HepG2 (cell line): ENCODE measurements around the gene KLF17. TPM values are rescaled to one million over a fixed set of nuclear protein-coding genes. Genes with fewer than 3 reads are reported as not detected.

ENCODE experiments used
- ATAC-seq: fragments of 200-7000 bp; cut with Tn5 transposase; 3 replicates; pipeline ENCODE4 v1.9.1; 2020; ENCODE audit warnings: mild to moderate bottlenecking, moderate library complexity
- BruUV-seq: library from RNA; stranded (reverse); fragments of 400-500 nt; replicated peaks from 2 replicates; lab custom pipeline; 2021; lab: Mats Ljungman, UMichigan
- CTCF ChIA-PET: fragments of 300-600 bp; formaldehyde crosslinking; extraction: SDS; loops from one replicate; lab custom pipeline; 2021; ENCODE audit warnings: low total read pairs, inconsistent platforms, low intra/inter-chr PET ratio; lab: Yijun Ruan, JAX
- POLR2A ChIA-PET: fragments of 350-600 bp; sonication (Branson Sonifier 250); formaldehyde crosslinking; loops from one replicate; lab custom pipeline; 2020; ENCODE audit warnings: antibody characterized with exemption, inconsistent platforms; lab: Yijun Ruan, JAX
- DNase-seq: peaks from one replicate; pipeline ENCODE4 v3.0.0-alpha.2; 2015; ENCODE audit warnings: low spot score
- FAIRE-seq: peaks from 3 replicates; lab custom pipeline; 2011; peaks lifted over from hg19 to GRCh38; lab: Jason Lieb, UNC
- H2AFZ ChIP-seq: one replicate; pipeline ENCODE4 v1.6.1; 2011; ENCODE audit warnings: low read length, inconsistent platforms
- H3K27ac ChIP-seq: fragments of 300-600 bp; 3 replicates; pipeline ENCODE4 v1.8.0; 2011; ENCODE audit warnings: mixed run types, mild to moderate bottlenecking, mixed read lengths, low read length, inconsistent platforms; ENCODE audit not compliant: insufficient read depth; ENCODE audit errors: extremely low read length
- H3K27me3 ChIP-seq, 2 experiments: fragments of 200-600 bp in 1 of 2; 2 replicates in 1 of 2; 3 replicates in 1 of 2; pipeline versions ENCODE4 v1.6.0 to v1.8.0; 2011; ENCODE audit warnings: low read length in 2 of 2, mild to moderate bottlenecking in 2 of 2, moderate library complexity in 2 of 2, inconsistent platforms in 1 of 2; ENCODE audit not compliant: insufficient read depth in 2 of 2, control insufficient read depth in 1 of 2
- H3K36me3 ChIP-seq, 2 experiments: fragments of 200-600 bp in 1 of 2; replicated peaks in 1 of 2; 2 replicates in 1 of 2; 3 replicates in 1 of 2; pipeline versions ENCODE4 v1.5.1 to v1.8.0; 2011; ENCODE audit warnings: low read length in 2 of 2, inconsistent platforms in 1 of 2; ENCODE audit not compliant: insufficient read depth in 2 of 2, control insufficient read depth in 1 of 2
- H3K4me1 ChIP-seq: 2 replicates; pipeline ENCODE4 v1.5.1; 2012; ENCODE audit warnings: low read length, inconsistent platforms; ENCODE audit not compliant: insufficient read depth
- H3K4me2 ChIP-seq: 2 replicates; pipeline ENCODE4 v1.6.0; 2011; ENCODE audit warnings: low read depth, low read length, inconsistent platforms
- H3K4me3 ChIP-seq, 3 experiments: fragments of 200-600 bp in 1 of 3; sonication (generic), shearing (Covaris generic) in 1 of 3; replicated peaks in 1 of 3; 2 replicates each; pipeline ENCODE4 v1.5.1; 2011 to 2016; ENCODE audit warnings: low read length in 3 of 3, inconsistent platforms in 2 of 3, low read depth in 2 of 3, mild to moderate bottlenecking in 2 of 3, control low read depth in 1 of 3, mixed read lengths in 1 of 3; ENCODE audit not compliant: insufficient read depth in 1 of 3
- H3K79me2 ChIP-seq: one replicate; pipeline ENCODE4 v1.6.1; 2011; ENCODE audit warnings: low read length, inconsistent platforms; ENCODE audit not compliant: insufficient read depth
- H3K9ac ChIP-seq: 2 replicates; pipeline ENCODE4 v1.6.0; 2011; ENCODE audit warnings: mild to moderate bottlenecking, low read depth, low read length, inconsistent platforms; ENCODE audit not compliant: insufficient read depth
- H3K9me3 ChIP-seq: 2 replicates; pipeline ENCODE4 v1.5.1; 2012; ENCODE audit warnings: mild to moderate bottlenecking, low read length
- H4K20me1 ChIP-seq: 2 replicates; pipeline ENCODE4 v1.6.0; 2011; ENCODE audit warnings: inconsistent platforms, mild to moderate bottlenecking, low read length, moderate library complexity; ENCODE audit not compliant: insufficient read depth
- KMT2B ChIP-seq: IDR thresholded peaks from 2 replicates; pipeline ENCODE4 v1.6.1; 2016; ENCODE audit warnings: missing genetic modification reagents, missing compliant biosample characterization
- MIER3 ChIP-seq: IDR thresholded peaks from 2 replicates; pipeline ENCODE4 v1.6.1; 2016; ENCODE audit warnings: missing compliant biosample characterization, borderline replicate concordance
- PREB ChIP-seq: sonication (generic); formaldehyde crosslinking; IDR thresholded peaks from 2 replicates; pipeline ENCODE4 v1.4.0; 2020; ENCODE audit warnings: missing genetic modification reagents
- SKI ChIP-seq: fragments of 450-650 bp; IDR thresholded peaks from one replicate; pipeline ENCODE4 v1.6.1; 2018; ENCODE audit warnings: mild to moderate bottlenecking; ENCODE audit not compliant: partially characterized antibody
- ZNF232 ChIP-seq: sonication (generic); formaldehyde crosslinking; IDR thresholded peaks from 2 replicates; pipeline ENCODE4 v1.4.0; 2020; ENCODE audit warnings: missing genetic modification reagents, borderline replicate concordance
- ZNF276 ChIP-seq: sonication (generic); formaldehyde crosslinking; IDR thresholded peaks from 2 replicates; pipeline ENCODE4 v1.4.0; 2020; ENCODE audit warnings: mild to moderate bottlenecking, low read depth, missing genetic modification reagents
- ZNF652 ChIP-seq: IDR thresholded peaks from 2 replicates; pipeline ENCODE4 v1.6.1; 2016; ENCODE audit warnings: low read depth, borderline replicate concordance
- ZNF75D ChIP-seq: sonication (generic); formaldehyde crosslinking; IDR thresholded peaks from 2 replicates; pipeline ENCODE4 v1.8.1; 2023; ENCODE audit warnings: missing genetic modification reagents, mild to moderate bottlenecking, borderline replicate concordance
- ZSCAN21 ChIP-seq: sonication (generic); formaldehyde crosslinking; IDR thresholded peaks from 2 replicates; pipeline ENCODE4 v1.8.0; 2022; ENCODE audit warnings: mild to moderate bottlenecking, missing genetic modification reagents, moderate library complexity, borderline replicate concordance
- WGBS: methylation state at CpG from one replicate; pipeline ENCODE4 v1.1.6; 2017; ENCODE audit warnings: low lambda C conversion rate; 5-methylcytosine and 5-hydroxymethylcytosine counted together
- in situ Hi-C: cut with HindIII; loops from 2 replicates; pipeline ENCODE4 v1.10.0; 2017; ENCODE audit warnings: low pct_unique_long_range_greater_than_20kb; ENCODE audit not compliant: extremely low pct_ligation_motif_present
- intact Hi-C: fragments of 100-400 bp; cut with micrococcal nuclease; formaldehyde crosslinking; loops from one replicate; pipeline ENCODE4 v1.10.0; 2022; ENCODE audit not compliant: unreplicated experiment
- polyA plus RNA-seq, 8 experiments: library from polyadenylated mRNA; depleted of rRNA in 3 of 8; stranded (reverse) in 7 of 8; unstranded in 1 of 8; fragments of >200 nt; fragmentation: Illumina TruSeq in 4 of 8; extraction: Trizol in 4 of 8; gene quantifications; 2 replicates each; pipeline versions ENCODE4 v1.2.1 to v1.2.3, GENCODE V29; 2011 to 2016; ENCODE audit warnings: low read depth in 4 of 8, missing spikeins in 1 of 8, mixed read lengths in 1 of 8; ENCODE audit not compliant: insufficient read depth in 1 of 8
- total RNA-seq, 5 experiments: library from RNA; depleted of rRNA; stranded (reverse); fragments of >200 nt; fragmentation: Illumina TruSeq; extraction: Trizol; gene quantifications; 2 replicates each; pipeline ENCODE4 v1.2.3, GENCODE V29; 2016; ENCODE audit warnings: low read depth in 1 of 5

The KLF17 gene
- total and polyA plus RNA-seq, 2 of the 13 experiments (the other 11 are each of a cell fraction or from before 2014, with no cell fraction given), result not detected

- TF ChIP-seq ZNF652 (CRISPR knock-in tag) (no peak), ZSCAN21 (CRISPR knock-in tag) (no peak), PREB (CRISPR knock-in tag) (no peak), ZNF75D (no peak)
Observed at GRCh38 chr1:44072204-44072603, 46.4 kb upstream of the KLF17 start (continued).

- Histone ChIP-seq H3K9ac (no peak overlapping the region), H4K20me1 (no peaks in the 10 kb centered on the region), H3K4me1 (peaks cover 22% of the 10 kb centered on the region), H2AFZ (no peak overlapping the region), H3K79me2 (no peaks in the 10 kb centered on the region), H3K4me2 (no peak overlapping the region), H3K27ac (no peak overlapping the region), H3K27me3 (peaks cover 0 to 17% of the 10 kb centered on the region in 2 experiments; a peak in 3 of 5 replicates), H3K4me3 (no peak overlapping the region), H3K9me3 (no peaks in the 10 kb centered on the region), H3K36me3 (no peaks in the 10 kb centered on the region)
- BruUV-seq, result no TSS peak
- no peak for DNase-seq
- in situ Hi-C loops (no loop called here), intact Hi-C loops (no loop called here)
- 21% methylated on average over 2 of the region's 2 CpGs for WGBS
- ChIA-PET CTCF (no interaction called here), POLR2A (no interaction called here)
- ATAC-seq, result no peak
- TF ChIP-seq ZNF232 (CRISPR knock-in tag) (no peak), SKI (no peak)
- no peak for FAIRE-seq
Observed at GRCh38 chr1:44072821-44073220, 45.8 kb upstream of the KLF17 start.

GRCh38 chr1:44073528-44073927, 45.1 kb upstream of the KLF17 start:
- in situ Hi-C loops, result no loop called here

More at GRCh38 chr1:44073528-44073927, 45.1 kb upstream of the KLF17 start:
- POLR2A ChIA-PET, result no interaction called here
- Histone ChIP-seq H3K4me3 (no peak overlapping the region), H3K4me2 (no peak overlapping the region), H3K4me1 (peaks cover 15% of the 10 kb centered on the region), H3K36me3 (no peaks in the 10 kb centered on the region), H3K9ac (no peak overlapping the region), H3K27me3 (peaks cover 0 to 17% of the 10 kb centered on the region in 2 experiments; a peak in 3 of 5 replicates), H4K20me1 (no peaks in the 10 kb centered on the region), H3K9me3 (no peaks in the 10 kb centered on the region), H3K27ac (no peak overlapping the region), H3K79me2 (no peaks in the 10 kb centered on the region), H2AFZ (no peak overlapping the region)
- CTCF ChIA-PET, result no interaction called here
- ATAC-seq (no peak), DNase-seq (no peak), FAIRE-seq (no peak)
- TF ChIP-seq ZNF276, result no peak
- no peak for TF ChIP-seq KMT2B (CRISPR knock-in tag)
- no peak for TF ChIP-seq MIER3 (CRISPR knock-in tag)
- WGBS, result 0% methylated on average over 2 of the region's 2 CpGs
- intact Hi-C loops, result no loop called here
- no TSS peak for BruUV-seq
